NT2/D1 (cell line): Measurements from ENCODE around the gene RGL4.

Source experiments
- SUZ12 ChIP-seq: IDR thresholded peaks from 2 replicates; pipeline ENCODE4 v1.6.1; 2011; ENCODE audit not compliant: insufficient read length, insufficient read depth; ENCODE audit errors: extremely low read depth
- YY1 ChIP-seq: IDR thresholded peaks from 2 replicates; pipeline ENCODE4 v1.6.1; 2011; ENCODE audit not compliant: insufficient read length, insufficient read depth

DNA sequence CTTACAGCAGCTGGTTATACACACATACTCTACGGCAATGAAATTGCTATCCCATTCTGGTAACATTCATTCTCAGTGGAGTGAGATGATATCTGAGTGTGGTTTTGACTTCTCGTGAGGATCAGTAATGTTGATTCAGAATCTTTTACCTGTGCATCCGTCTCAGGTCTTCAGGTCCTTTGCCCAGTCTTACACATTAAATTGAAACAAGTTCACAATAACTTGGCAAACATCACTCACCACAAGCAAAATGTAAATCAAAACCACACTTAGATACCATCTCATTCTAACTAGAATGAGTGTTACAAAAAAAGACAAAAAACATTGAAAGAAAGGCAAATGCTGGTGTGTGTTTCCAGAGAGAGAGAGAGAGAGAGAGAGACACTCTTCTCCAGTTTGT, 14.0 kb downstream of the RGL4 start:
- no peak for TF ChIP-seq SUZ12
- TF ChIP-seq YY1: no peak
